Tibial artery (tissue), 4 donors: Measurements from ENCODE around the gene ERICH6.

Source experiments
- DNase-seq, 2 donors: peaks; one replicate each; pipeline ENCODE4 v3.0.0-alpha.2; 2019
- H3K27ac ChIP-seq, 2 donors: fragments of 200-600 bp; sonication (generic) in 1 of 2; 1 replicate in 1 of 2; 2 replicates in 1 of 2; pipeline ENCODE4 v1.5.1; 2018 to 2019; ENCODE audit warnings: mild to moderate bottlenecking in 1 of 2
- H3K27me3 ChIP-seq, 2 donors: fragments of 200-600 bp; sonication (generic) in 1 of 2; one replicate each; pipeline versions ENCODE4 v1.5.1 to v1.6.0; 2016 to 2019
- H3K36me3 ChIP-seq, 3 donors: fragments of 200-600 bp; sonication (generic) in 2 of 3; one replicate each; pipeline ENCODE4 v1.5.1; 2016 to 2019; ENCODE audit warnings: mild to moderate bottlenecking in 2 of 3
- H3K4me1 ChIP-seq, 4 donors: fragments of 200-600 bp; sonication (generic) in 2 of 4; 1 replicate in 3 of 4; 2 replicates in 1 of 4; pipeline ENCODE4 v1.5.1; 2016 to 2019
- H3K4me3 ChIP-seq, 2 donors: fragments of 200-600 bp; sonication (generic) in 1 of 2; 1 replicate in 1 of 2; 2 replicates in 1 of 2; pipeline ENCODE4 v1.5.1; 2018 to 2019; ENCODE audit warnings: mild to moderate bottlenecking in 2 of 2
- H3K9me3 ChIP-seq, 3 donors: fragments of 200-600 bp; sonication (generic) in 1 of 3; one replicate each; pipeline ENCODE4 v1.5.1; 2016 to 2019
- CTCF ChIP-seq, 2 experiments: fragments of 200-600 bp in 1 of 2; fragments of 450-650 bp in 1 of 2; IDR thresholded peaks; one replicate each; pipeline ENCODE4 v1.5.1; 2017 to 2019; ENCODE audit warnings: antibody characterized with exemption in 2 of 2, mild to moderate bottlenecking in 1 of 2, moderate library complexity in 1 of 2
- intact Hi-C: fragments of 100-400 bp; cut with DNase I; formaldehyde crosslinking; loops from one replicate; pipeline ENCODE4 v1.15.0; 2023; ENCODE audit warnings: low total_unique reads

ERICH6 gene

GRCh38 chr3:150687613-150688012 lies 16.1 kb downstream of the ERICH6 start:
- Histone ChIP-seq H3K9me3 (no peaks in the 10 kb centered on the region), H3K27ac (no peak overlapping the region), H3K27me3 (no peaks in the 10 kb centered on the region), H3K36me3 (no peaks in the 10 kb centered on the region), H3K4me3 (no peak overlapping the region), H3K4me1 (no peaks in the 10 kb centered on the region)
- no peak for TF ChIP-seq CTCF (IDR thresholded peaks at IDR 0.05)
- no peak for DNase-seq
- intact Hi-C loops, result no loop called here

GRCh38 chr3:150682824-150683223 lies 20.9 kb downstream of the ERICH6 start:
- Histone ChIP-seq H3K9me3 (no peaks in the 10 kb centered on the region), H3K4me3 (no peak overlapping the region), H3K27ac (no peak overlapping the region), H3K36me3 (no peaks in the 10 kb centered on the region), H3K4me1 (no peaks in the 10 kb centered on the region), H3K27me3 (no peaks in the 10 kb centered on the region)
- intact Hi-C loops, result no loop called here
- no peak for TF ChIP-seq CTCF (IDR thresholded peaks at IDR 0.05)
- DNase-seq, result no peak

GRCh38 chr3:150682279-150682678 lies 21.4 kb downstream of the ERICH6 start:
- H3K27ac ChIP-seq, result no peak overlapping the region
- no peaks in the 10 kb centered on the region for H3K36me3 ChIP-seq
- no peak for DNase-seq
- intact Hi-C loops, result no loop called here
- TF ChIP-seq CTCF (IDR thresholded peaks at IDR 0.05), result no peak
- no peaks in the 10 kb centered on the region for H3K4me1 ChIP-seq
- no peak overlapping the region for H3K4me3 ChIP-seq
- no peaks in the 10 kb centered on the region for H3K9me3 ChIP-seq
- H3K27me3 ChIP-seq, result no peaks in the 10 kb centered on the region

- Histone ChIP-seq H3K27me3 (no peaks in the 10 kb centered on the region), H3K36me3 (no peaks in the 10 kb centered on the region), H3K4me1 (no peaks in the 10 kb centered on the region), H3K9me3 (peaks cover 0 to 7% (median 0%) of the 10 kb centered on the region in 3 donors), H3K4me3 (no peak overlapping the region), H3K27ac (no peak overlapping the region)
- TF ChIP-seq CTCF (IDR thresholded peaks at IDR 0.05), result no peak
- no peak for DNase-seq
- intact Hi-C loops, result no loop called here
Measured at GRCh38 chr3:150681057-150681456, 22.7 kb downstream of the ERICH6 start.

- H3K36me3 ChIP-seq, result no peaks in the 10 kb centered on the region
- no peaks in the 10 kb centered on the region for H3K27me3 ChIP-seq
- TF ChIP-seq CTCF (IDR thresholded peaks at IDR 0.05), result no peak
- intact Hi-C loops, result no loop called here
- H3K9me3 ChIP-seq, result peaks cover 0 to 8% (median 0%) of the 10 kb centered on the region in 3 donors
- no peaks in the 10 kb centered on the region for H3K4me1 ChIP-seq
- DNase-seq, result no peak
- no peak overlapping the region for H3K4me3 ChIP-seq
- H3K27ac ChIP-seq, result no peak overlapping the region
Measured at GRCh38 chr3:150680562-150680961, 23.2 kb downstream of the ERICH6 start.

- H3K4me3 ChIP-seq, result no peak overlapping the region
- no peaks in the 10 kb centered on the region for H3K36me3 ChIP-seq
- TF ChIP-seq CTCF (IDR thresholded peaks at IDR 0.05), result no peak
- H3K4me1 ChIP-seq, result no peaks in the 10 kb centered on the region
- DNase-seq, result no peak
- intact Hi-C loops, result no loop called here
- no peak overlapping the region for H3K27ac ChIP-seq
- H3K27me3 ChIP-seq, result no peaks in the 10 kb centered on the region
- H3K9me3 ChIP-seq, result peaks cover 0 to 13% (median 0%) of the 10 kb centered on the region in 3 donors
Measured at GRCh38 chr3:150675587-150675986, 28.1 kb downstream of the ERICH6 start.
